GDM1 (cell line): ENCODE data around the gene NKX2-4.
"Not testable (repeated sequence)": the region's sequence is repeated elsewhere in the genome, so short reads cannot be mapped to it uniquely, and the experiment has no call there.

Experiments
- DNase-seq: peaks from one replicate; lab custom pipeline; 2025; lab: John Stamatoyannopoulos, UW

NKX2-4 gene

GRCh38 chr20:21397341-21398108 is at the start of gene NKX2-4:
Gene NKX2-4, minus strand, starts transcription at chr20:21397526. Its CDS starts 127 bp downstream, at chr20:21397399.
- DNase-seq, result no peak

- no peak for DNase-seq
Measured at GRCh38 chr20:21437816-21438215, 40.5 kb upstream of the NKX2-4 start.

DNA sequence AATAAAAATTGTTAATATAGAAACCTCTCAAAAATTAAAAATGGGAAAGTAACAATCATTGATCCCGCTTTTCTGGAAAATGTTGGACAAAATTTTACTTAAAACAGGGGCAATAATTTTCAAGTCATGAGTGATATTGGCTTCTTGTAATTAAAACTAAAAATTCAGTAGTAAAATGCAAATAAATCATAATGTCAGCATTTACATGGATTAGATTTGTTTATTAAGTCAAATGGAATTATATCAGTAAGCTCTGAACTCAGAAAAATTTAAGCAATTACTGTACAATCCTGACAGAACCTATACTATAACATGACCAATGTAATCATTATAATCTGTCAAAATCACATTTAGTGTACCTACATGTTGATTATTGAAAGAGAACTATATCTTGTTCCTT is 39.9 kb upstream of the NKX2-4 start:
- no peak for DNase-seq

DNA sequence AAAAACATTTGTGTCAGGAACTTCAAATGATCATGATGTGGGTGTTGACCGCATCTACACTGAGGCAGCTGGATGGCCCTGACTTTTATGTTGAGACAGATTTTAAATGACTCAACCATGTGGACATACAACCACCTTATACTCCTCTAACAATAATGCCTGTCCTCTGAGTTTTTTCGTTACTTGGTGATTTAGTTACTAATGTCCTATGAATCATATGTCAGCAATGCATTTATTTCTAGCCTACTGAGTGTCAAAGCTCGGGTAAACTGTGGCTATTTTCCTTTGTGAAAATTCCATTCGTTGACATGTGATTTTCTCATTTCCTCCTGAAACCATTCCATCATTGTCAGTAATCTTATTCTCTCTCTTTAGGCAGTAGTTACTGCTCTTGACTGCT is 38.9 kb upstream of the NKX2-4 start:
- DNase-seq, result no peak

DNA sequence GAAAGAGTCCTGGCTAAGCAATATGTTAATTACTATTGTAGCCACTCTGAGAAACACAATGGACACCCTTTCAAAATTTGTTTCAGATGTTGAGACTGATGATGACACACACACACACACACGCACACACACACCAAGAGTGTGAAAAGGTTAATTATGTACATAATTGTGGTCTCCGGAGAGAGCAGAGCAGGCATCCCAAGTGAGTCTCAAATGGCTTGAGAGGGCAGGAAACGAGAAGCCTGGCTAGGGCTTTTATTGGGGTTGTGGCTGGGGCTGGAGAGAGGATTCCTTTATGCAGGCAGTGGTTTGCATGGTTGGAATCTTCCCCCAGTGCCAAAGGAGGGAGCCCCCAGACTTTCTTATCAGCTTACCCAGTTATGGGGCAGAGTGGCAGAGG is 38.2 kb upstream of the NKX2-4 start:
- no peak for DNase-seq

DNA sequence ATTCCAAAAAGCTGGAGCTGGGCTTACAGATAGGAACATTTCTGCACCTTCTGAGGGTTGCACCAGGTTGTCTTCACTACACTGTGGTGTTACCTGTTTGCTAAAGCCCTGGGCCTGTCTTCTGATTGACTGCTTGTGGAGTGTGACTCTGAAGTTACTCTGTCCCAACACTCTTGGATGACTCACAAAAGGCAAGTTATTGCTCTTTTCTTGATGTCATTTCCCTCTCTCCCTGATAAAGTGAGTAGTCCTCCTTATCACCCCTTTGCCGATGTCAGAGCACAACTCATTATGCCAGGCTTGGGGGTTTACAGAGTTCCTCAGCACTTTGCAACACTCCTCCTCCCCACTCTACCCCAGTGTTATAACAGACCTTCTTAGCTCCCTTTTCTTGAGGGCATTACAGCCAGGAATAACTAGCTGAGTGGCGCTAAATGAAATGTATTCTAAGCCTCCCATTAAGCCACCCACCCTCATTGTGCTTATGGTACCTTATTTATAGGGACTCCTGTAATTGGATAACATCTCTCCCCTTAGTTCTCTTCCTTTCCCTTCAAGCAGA is 36.1 kb upstream of the NKX2-4 start:
- DNase-seq, result no peak

DNA sequence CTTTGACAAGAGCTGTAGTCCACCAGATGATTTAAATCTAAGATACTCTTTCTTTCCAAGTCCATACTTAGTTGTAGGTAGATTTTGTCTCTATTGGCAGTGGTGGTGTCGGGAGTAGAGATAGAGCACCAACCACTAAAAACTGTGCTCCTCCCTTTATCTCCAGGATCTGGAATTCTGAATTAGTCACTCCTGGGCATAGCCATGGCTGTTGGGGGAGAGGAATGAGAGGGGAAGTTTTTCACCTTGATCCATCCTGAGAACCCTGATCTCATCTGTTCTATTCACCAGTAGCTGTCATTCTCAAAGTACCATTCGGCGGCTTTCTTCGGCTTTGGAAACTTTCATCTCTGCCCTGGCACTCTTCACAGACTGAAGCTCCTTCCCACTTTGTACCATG is 35.6 kb upstream of the NKX2-4 start:
- no peak for DNase-seq

DNA sequence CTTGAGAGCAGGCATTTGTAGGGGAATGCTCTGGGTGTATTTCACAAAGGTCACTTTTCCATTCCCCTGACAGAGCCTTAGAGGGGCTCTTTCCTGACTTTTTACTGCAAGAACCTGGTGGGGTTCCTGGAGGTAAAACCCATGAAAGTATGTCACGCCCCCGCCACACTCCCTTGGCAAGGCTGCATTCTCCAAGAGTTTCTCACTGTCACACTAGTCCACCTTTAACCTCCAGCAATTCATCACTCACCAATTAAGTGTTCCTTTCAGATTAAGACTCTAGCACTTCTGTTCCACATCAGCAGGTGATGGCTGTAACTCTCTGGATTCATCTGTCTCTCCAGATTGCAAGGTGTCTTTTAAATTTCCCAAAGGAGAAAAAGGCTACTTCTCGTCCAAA is 32.7 kb upstream of the NKX2-4 start:
- no peak for DNase-seq

GRCh38 chr20:21424846-21425245 is 27.5 kb upstream of the NKX2-4 start:
- no peak for DNase-seq

DNA sequence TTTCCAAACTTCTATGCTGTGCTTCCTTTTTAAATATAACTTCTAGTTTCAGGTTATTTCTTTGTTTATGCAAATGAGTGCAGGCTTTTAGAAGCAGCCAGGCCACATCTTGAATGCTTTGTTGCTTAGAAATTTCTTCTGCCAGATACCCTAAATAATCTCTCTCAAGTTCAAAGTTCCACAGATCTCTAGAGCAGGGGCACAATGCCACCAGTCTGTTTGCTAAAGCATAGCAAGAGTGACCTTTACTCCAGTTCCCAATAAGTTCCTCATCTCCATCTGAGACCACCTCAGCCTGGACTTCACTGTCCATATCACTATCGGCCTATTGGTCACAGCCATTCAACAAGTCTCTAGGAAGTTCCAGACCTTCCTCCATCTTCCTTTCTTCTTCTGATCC is 26.4 kb upstream of the NKX2-4 start:
- not testable (repeated sequence) for DNase-seq

DNA sequence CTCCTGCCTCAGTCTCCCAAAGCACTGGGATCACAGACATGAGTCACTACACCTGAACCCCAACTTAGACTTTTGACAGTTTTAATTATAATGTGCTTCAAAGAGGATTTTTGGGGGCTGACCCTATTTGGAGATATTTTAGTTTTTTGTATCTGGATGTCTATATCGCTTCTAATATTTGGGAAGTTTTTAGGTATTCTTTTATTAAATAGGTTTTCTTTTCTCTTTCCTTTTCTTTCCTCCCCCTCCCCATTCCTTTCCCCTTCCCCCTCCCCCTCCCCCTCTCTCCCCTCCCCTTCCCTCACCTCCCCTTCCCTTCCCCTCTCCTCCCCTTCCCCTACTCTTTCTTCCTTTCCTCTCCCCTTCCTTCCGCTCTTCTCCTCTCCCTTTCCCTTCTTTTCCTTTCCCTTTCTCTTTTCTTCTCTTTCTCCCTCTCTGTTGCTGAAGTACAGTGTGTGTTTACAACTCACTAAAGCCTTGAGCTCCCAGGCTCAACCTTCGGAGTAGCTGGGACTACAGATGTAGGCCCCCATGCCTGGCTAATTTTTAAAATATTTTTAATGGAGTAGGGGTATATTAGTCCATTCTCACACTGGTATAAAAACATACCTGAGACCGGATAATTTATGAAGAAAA is 24.4 kb upstream of the NKX2-4 start:
- DNase-seq, result no peak

DNA sequence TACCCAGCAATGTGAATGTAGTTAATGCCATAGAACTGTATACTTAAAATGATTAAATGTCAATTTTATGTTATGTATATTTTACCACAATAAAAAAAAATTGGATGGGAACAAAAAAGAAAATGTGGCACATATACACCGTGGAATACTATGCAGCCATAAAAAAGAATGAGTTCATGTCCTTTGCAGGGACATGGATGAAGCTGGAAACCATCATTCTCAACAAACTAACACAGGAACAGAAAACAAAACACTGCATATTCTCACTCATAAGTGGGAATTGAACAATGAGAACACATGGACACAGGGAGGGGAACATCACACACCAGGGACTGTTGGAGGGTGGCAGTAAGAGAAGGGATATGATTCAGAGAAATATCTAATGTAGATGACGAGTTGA is 21.8 kb upstream of the NKX2-4 start:
- not testable (repeated sequence) for DNase-seq

GRCh38 chr20:21413996-21414395 is 16.7 kb upstream of the NKX2-4 start:
- DNase-seq, result not testable (repeated sequence)

DNA sequence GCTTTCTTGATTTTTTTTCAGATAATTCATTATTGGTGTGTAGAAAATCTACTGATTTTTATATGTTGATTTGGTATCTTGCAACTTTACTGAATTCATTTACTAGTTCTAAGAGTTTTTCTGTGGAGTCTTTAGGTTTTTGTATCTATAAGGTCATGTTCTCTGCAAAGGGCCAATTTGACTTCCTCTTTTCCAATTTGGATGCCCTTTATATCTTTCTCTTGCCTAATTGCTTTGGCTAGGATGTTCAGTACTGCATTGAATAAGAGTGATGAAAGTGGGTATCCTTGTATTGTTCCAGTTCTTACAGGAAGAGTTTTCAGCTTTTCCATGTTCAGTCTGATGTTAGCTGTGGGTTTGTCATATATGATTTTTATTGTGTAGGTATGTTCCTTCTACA is 14.4 kb upstream of the NKX2-4 start:
- no peak for DNase-seq

- no peak for DNase-seq
Measured at GRCh38 chr20:21399005-21399475, 1.7 kb upstream of the NKX2-4 start.

- DNase-seq, result no peak
Measured at GRCh38 chr20:21398109-21399004, 1.0 kb upstream of the NKX2-4 start.

DNA sequence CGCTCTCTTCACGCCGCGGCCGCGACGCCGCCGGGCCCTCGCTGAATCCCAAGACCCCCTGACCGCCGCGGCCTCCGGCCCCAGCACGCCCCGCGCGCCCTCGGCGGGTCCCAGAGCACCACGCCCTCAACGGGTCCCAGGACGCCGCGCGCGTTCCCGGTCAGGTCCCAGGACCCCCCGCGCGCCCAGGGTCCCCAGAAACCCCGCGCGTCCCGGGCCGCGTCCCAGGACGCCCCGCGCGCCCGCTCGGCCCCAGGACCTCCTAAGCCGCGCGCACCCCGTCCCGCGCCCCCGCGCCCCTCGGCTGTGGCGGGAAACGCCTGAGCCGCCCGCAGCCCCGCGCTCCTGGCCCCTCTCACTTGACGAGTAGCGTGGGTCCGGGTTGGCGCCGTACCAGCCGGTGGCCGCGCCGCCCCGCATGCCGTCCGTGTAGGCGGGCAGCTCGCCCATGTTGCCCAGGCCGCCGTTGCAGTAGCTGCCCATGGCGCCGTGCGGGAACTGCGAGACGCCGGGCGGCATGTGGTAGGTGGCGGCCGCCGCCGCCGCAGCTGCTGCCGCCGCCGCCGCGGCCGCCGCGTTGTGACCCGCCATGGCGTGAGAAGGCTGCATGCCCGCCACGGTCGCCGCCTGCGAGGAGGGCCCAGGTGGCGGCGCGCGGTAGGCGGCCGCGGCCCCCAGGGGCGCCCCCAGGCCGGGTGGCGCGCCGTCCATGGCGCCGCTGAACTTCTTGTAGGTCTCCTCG is 556 bp downstream of the NKX2-4 start:
- DNase-seq, result no peak

GRCh38 chr20:21395666-21396598 is 1.4 kb downstream of the NKX2-4 start:
- DNase-seq, result no peak

DNA sequence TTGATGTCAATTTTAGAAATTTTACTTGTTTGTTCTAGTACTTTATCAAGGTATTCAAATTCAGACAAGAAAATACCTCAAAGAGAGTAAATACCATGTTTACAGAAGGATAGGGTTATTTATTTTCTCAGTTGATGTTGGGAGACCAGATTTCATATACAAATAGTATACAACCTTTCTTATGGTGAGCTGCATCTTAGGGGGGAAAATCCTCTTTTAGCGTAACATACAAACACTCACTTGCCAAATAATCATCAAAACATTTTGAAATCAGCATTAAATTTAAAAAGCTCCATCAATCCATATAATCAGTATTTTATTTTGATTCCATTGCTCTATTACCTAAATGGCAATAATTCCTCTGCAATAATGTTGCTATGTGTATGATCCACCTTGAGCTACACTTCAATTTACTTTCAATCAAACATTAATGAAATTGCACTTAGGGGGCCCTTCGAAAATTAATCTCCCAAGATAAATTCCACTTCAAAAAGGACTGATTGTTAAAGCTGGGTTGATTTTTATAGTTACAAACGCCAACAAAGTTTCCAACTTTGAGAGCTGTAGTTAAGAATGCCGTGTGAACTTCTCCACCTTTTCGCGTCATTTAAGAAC is 2.2 kb downstream of the NKX2-4 start:
- no peak for DNase-seq

DNA sequence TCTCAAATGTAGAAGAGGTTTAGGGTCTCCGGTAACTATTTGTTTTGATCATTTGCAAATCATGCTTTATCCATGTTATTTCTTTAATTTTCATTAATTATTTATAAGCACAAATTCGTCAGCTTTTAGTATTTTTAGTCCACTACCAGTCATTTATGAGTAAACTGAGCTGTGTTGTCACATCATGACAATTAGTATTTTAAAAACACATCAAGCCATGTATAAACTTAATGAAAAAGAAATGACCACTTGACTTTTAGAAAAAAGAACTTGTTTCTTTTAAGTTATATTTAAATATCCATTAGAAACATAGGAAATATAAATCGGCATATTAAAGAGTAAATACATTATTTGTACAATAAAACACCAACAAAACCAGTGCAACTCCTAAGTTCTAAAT is 2.8 kb downstream of the NKX2-4 start:
- DNase-seq, result no peak
